Stimulated activated CD4-positive, alpha-beta T cell treated with anti-CD3 and anti-CD28 coated beads, Interleukin-2, amount 100 ng/mL, for 48 hours (primary cell): ENCODE data around the gene HIPK2.
A peak's percentile ranks its signal among the peaks of the same experiment; 100 is the strongest.

ENCODE experiments used
- DNase-seq, 2 donors: peaks; one replicate each; pipeline ENCODE4 v3.0.0-alpha.2; 2020

HIPK2 gene

DNA sequence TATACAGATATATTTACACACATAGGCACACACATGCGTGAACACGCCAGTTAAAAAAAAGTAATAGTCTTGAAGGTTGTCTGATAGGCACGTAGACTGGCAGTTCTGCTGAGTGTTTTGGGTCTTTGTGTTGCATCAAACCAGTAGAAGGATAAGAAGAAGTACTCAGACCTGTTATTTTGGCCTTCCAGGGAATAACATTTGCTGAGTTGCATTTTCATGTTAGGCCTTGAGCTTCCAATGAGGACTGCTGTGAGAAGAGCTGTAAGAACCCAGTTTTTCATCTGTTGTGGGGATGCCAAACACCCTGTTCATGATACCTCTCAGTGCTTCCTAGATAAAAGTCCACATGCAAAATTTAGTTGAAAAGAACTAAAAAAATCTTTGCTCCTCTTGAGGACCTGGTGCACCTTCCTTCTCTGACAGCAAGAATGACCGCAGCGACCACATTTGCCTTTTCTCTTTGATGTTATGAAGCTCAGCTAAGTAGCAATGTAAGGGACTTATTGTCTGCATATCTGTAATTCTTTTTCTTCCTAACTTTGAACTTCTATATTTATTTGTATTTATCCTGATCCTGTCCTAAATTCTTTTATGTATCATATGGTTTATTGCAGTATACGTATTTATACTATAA is 27.2 kb downstream of the HIPK2 start:
- DNase-seq: no peak

DNA sequence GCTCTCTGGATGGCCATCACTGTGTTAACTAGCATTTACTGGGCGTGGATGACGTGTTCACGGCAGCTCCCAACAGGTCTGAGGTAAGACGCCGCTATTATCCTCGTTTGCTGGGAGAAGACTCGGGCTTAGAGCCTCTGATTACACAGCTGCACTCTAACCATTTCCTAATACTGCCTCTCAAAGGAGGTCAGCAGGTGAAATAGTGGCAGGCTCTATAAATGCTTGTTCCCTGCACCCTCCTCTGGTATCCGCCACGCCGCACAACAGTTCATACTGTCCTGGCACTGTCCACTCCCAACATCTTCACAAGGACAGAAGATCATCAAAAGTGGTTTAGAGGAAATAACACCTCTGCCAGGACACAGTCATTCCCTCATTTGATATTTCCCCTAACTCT is 28.3 kb downstream of the HIPK2 start:
- no peak for DNase-seq

DNA sequence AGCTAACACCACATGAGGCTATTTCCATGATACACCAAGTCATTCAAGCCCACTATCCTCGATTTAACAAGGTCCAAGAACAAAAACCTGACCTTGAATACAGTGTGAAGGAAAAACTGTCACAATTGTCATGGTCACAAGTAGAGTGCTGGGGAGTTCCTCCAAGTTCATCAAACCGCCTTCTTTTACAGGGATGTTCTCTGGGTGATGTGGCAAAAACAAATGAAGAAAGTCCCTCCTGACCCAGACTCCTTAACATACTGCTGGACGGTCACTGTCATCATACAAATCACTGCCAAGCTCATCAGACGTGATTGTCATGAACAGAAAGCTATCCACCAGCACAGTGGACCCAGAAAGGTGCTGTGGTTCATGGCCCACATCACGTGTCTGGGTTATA is 28.9 kb downstream of the HIPK2 start:
- DNase-seq: no peak

DNA sequence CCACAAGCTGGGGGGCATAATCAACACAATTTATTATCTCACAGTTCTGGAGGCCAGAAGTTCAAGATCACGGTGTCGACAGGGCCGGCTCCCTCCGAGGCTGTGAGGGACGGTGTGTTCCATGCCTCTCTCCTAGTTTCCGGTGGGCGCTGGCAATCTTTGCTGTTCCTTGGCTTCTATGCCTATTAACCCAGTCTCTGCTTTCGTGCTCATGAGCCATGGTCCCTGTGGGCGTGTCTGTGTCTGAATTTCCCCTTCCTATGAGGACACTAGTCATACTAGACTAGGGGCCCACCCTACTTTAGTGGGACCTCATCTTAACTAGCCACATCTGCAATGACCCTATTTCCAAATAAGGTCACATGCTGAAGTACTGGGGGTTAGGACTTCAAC is 29.4 kb downstream of the HIPK2 start:
- no peak for DNase-seq

DNA sequence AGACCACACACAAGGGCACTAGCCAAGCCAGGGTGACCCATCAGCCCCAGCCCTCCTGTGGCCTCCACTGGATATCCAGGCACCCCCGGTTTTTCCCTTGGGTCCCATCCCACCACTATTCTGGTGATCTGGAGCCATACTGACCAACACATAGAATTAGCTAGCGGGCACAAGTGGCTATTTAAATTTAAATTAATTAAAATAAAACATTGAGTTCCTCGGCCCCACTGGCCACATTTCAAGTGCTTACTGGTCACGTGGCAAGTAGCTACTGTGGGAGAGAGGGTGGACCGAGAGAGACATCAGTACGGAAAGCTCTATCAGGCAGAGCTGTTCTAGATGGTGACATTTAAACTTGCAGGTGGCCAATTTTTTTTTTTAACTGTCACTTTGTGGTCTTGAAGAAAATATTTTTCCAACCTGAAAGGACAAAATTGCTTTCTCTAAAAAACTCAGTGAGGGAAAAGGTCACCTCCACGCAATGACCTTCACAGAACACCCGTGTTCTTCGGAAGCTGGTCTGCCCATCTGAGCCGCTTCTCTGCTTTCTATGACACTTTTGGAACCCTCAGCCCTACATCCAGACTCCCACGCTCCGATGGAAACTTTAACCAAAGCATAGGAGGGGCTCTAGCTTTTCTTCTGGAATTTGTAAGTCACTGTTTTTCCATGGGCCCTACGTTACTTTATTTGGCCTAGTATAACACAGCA is 30.0 kb downstream of the HIPK2 start:
- no peak for DNase-seq

DNA sequence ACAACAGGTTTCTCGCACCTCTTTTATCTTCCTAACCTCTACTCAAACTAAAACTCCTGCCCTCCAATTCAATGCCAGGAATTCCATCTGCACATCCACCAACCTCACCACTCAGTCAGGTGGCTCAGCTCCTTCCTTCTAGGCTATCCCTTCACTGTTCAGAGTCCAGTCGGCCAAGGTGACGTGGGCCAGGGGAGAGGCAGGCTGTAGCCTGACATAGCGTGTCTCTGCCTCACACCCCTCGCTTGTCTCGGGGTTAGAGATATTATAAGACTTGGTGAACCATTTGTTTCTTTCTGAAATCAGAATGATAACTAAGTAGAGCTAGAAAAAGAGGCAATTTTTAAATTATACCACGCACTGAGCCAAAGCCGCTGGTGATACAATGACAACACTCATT is 31.1 kb downstream of the HIPK2 start:
- DNase-seq: no peak

DNA sequence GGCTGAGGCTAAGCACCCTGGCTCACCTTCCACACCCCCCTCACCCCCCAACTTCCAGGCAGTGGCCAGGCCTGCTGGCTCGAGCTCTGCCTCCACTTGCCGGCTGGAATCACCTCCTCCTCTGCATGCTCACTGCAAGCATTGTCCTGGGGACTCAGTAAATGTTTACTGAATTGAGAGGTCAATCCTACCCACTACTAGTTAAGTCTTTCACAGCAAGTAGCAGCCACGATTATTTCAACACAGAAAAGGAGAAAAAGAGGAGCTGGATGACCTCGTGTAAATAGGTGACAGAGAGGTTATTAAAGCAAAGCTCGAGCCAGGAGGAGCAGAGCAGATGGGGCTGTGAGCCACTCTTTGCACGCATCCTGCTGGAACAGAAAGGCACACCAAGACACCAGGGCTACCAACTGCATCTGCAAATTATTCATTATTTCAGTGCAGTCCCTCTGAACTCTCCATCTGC is 32.1 kb downstream of the HIPK2 start:
- no peak for DNase-seq

DNA sequence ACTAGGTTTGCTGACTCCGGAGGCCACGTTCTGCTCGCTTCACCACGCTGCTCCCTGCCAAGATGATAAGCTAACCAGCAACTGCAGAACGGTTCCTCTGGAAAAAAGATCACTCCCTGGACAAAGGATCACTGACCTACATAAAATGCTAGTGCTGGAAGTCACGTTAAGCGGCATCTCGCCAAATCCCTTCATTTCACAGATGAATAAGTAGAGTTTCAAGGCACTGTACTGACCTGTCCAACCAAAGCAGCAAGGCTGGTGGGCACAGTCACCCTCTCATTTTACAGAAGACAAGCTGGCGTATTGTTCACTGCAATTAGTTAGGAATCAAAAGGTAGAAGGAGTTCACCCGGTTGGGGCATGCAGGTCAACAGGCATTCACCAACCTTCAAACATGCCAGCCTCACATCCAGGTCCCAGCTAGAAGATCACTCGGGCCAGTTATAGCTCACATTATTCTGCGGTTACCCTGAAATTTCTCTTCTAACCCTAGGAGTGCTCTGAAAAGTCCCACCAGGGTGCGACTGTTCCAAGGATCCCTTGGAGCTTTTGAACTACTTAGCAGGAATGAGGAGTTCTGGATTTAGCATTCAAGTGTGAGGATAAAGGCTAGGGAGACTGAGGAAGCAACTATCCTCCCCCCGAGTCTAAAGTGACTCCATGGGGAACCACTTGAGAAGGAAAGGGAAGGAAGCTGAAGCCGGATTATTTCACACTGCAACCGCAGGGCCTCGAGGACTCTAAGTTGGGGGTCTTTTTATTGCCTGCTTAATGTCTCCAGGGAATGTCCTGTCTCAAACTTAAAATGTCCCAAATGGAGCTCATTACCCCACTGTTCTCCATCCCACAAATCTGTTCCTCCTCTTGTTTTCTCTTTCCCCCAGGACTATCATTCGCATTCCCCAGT is 32.8 kb downstream of the HIPK2 start:
- no peak for DNase-seq

DNA sequence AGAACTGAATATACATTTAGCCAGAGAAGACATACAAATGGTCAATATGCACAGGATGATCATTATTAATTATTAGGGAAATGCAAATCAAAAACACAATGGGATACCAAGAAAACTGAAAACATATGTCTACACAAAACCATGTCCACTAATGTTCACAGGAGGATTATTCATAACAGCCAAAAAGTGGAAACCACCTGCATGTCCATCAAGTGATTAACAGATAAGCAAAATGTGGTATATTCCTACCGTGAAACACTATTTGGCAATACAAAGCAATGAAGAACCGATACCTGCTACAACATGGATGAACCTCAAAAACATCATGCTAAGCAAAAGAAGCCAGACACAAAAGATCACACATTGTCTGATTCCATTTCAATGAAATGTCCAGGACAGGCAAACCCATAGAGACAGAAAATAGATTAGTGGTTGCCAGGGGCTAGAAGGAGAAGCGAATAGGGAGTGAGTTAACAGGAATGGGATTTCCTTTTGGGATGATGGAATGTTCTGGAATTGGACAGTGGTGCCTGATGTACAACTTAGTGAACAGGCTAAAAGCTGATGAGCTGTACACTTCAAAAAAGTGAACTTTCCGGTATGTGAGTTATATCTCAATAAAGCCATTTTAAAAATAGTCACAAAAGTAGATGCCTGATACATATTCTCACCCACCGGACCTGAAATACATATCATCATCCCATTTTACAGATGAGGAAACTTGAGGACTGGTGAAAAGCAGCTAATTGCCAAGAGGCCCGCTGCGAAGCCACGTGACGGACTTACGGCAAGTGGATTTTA is 33.6 kb downstream of the HIPK2 start:
- DNase-seq: no peak

DNA sequence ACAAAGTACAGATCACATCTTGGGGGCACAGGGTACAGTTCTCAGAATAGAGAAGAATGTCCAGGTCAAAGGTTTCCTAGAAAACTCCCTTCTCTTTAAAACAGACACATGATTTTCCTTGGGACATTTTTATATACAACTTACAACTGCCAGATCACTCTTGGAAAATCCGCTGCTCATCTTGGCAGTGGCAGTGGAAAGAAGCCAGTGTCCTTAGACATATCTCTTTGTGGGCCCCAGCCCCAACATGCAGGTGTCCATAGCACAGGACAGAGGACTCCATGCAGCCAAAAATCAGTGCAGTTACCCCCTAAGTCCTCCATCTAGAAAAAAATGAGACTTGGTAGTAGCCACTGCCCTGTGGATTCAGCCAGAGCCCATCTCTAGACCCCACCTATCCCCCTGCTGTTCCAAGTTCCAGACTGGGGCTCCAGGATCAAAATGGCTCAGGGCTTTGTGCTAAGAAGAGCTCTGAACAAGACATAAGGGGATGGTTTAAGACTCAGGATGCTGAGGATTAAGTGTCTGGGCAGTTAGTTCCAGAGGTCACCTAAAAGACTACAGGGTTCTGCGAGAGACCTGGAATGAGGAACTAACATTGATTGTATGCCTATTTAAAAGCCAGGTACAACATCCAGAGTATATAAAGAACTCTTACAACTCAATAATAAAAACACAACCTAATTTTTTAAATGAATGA is 34.4 kb downstream of the HIPK2 start:
- DNase-seq: no peak

DNA sequence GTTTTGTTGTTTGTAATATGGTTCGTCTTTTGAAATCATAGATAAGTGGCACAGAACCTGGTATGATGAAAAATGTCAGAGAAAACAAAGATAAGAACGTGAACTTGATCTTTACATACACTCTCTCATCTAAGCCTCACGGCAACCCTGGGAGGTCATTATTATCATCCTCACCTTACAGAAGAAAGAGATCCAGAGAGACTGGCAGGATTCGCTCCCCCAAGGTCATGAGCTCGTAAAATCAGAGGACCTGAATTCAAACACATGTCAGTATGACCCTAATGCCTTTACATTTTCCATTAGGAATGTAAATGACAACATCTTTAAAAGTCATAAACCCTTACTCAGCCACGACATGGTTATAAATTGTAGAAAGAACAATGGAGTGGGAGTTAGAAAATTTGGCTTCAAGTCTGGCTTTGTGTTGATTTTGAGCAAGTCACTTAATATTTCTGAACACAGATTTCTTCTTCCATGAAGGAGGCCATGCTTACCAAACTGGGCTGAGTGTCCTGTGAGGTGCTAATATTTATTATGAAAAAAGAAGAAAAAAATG is 35.9 kb downstream of the HIPK2 start:
- DNase-seq: no peak

DNA sequence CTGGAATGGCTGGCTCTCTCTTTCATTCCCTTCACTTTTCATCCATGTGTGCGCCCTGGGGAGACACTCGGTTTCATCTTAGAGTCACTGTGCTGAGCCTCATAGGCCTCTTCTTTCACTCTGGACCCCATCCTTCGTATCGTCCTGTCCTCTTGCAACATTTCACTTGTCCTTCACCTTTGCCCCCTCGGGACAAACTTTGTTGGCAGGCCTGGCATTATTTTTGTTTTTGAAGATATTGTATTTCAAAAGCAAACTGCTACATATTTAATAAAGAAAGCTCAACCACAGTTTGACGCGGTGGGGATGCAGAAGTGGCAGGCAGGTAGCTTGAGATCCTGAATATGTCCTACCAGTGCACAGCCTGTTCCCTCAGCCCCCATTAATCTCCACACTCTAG is 36.6 kb downstream of the HIPK2 start:
- no peak for DNase-seq

DNA sequence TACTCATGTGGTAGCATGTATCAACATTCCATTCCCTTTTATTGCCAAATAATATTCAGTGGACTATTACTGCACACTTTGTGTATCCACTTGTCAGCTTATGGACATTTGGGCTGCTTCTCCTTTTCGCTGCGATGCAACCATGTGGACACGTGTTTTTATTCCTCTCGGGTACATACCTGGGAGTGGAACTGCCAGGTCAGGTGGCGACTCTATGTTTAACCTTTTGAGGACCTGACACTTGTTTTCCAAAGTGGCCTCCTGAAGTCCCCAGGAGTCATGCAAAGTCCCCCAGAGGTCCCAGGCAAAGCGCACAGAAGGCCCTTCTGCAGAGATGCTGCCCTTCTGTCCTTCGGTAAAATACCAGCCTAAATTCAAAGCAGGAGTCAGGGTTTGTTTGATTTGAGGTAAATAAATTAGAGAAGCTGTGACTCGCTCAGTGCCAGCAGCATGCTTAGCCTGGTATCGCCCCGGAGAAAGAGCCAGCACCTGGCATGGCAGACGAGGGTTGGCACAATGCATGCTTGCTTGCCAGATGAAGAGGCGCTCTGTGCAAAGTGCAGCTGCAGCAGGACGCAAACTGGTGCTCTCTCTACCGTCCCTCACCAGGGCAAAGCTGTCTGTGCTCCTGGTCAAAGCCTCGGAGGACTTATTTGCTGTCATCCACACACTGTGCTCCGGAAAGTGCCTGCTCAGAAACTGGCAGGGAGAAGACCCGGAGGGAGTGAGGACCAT is 37.8 kb downstream of the HIPK2 start:
- DNase-seq: no peak

DNA sequence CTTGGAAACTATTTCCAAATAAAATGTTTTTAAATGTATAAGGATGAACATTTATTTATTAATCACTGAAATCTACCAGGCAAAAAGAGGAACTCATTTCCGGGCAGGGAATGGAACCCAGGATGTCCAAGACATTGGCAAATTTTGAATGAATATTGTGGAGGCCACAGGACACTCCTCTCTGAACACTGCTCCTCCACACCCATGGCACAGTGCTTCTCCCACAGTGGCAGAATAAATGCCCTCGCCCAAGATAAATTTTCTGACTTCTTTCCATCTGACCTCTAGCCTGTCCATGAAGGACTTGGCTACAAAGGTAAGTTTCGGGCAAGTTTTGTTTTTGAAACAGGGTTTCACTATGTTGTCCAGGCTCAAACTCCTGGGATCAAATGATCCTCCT is 39.0 kb downstream of the HIPK2 start:
- no peak for DNase-seq

DNA sequence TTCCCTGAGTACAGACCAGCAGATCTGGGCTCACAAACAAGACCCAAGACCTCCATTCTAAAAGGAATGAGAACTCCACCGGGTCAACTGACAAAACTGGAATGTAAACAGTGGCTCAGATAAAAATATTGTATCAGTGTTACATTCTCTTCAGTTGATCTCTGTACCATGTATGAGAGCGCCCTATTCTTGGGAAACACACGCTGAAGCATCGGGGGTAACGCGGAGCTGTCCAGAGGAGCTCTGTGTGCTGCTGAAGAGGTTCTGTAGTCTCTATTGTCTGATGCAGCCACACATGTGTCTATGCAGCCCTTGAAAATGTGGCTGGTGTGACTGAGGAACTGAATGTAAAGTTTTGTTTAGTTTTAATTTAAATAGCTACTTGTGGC is 39.7 kb downstream of the HIPK2 start:
- DNase-seq: no peak

DNA sequence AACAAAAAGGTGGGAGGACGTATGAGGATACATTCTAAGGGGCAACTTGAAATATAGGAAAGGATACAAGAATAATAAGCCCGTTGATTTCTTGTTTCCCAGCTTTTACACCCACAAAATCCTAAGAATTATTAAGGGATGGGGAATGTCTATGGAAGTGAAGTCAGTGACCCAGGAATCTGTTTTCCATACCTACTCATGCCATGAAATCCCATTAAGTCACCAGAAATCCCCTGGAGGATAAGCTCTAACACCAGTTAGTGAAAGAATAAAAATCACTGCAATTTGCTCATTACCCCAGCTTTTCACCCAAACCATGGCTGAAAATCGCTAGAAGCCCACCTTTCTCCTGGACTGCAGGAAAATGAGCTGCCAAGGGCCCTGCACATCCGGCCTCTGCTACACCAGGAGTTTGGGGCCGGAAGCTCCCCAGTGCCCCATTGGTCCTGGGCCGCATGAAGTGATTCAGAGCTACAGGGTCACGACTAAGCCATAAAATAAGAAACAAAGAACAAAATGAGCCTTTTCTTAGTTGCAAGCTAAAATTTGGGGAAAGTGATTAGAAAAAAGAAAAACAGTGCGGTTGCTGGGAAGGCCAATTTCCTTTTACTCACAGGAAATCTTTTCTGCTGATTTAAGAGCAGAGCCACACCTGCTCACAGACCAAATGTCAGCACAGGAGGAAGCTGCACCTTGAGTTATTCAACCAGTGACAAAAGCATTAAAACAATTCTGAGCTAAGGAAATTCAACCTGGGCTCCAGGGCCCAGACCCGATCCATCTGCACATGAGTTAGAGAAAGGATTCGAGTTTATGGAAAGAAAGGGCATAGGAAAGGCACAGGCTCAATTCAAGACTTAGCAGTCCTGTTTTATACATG is 40.3 kb downstream of the HIPK2 start:
- peak in 1 of 2 donors; percentile 10 for DNase-seq

DNA sequence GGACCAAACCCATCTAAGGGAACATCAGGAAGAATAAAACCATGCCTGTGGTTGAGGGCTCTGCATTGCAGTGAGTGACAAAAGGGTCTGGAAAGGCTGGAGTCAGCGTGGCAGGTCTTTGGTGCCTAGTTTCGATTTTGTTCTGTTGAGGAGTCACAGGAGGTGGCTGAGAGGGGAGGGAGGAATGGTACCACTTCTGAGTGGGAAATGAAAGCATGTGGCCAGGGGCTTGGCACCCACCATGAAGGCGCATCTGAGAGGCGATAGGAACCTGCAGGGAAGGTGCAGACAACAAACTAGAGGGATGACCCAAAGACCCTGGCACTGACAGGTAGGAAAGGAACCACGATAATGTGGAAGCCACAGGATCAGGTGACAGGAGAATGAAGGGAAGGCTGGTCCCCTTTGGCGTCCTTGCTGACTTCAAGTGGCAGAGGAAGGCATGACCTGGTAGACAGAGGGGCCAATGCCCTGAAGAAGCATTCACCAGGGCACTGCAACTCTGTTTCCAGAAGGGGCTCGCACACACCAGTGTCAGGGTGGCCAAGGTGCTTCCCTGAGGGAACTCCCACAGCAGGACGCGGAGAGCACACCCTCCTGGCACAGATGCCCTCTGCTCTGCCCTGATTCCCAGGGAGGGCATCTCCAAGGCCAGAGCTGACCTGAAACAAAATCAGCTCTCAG is 41.7 kb downstream of the HIPK2 start:
- DNase-seq: no peak

DNA sequence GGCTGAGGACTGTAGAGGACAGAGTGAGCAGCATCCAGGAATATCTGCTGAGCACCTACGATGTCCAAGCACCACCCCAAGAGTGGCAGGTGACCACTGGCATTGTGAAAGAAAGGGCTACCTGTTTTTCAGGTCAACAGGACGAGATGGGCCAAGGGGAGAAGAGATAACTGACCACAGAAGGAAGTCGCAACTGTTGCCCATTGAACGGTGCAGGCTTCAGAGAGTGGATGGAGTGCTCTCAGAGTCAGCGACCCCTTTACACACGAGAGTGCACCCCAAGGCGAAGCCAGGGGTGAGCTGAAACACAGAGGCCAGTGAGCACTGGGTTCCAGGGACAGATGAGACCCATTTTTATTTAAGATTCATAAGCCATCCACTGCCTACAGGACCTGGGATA is 42.3 kb downstream of the HIPK2 start:
- DNase-seq: no peak

DNA sequence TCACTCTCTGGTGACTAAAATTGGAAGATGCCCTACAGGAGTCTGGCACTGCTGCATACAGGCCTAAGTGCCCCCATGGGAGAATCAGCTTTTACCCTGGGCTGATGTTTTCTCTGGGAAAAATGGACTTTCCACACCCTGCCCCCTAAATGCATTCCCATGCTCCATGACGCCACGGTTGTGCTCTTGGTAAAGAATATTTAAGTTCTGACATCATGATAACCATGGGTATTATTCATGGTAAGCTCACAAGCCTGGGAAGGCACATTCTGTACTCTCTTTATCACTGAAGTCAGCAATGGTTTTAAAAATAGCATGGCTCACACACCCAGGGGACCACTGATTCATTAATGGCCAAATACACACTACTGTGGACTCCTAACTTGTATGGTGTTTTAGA is 43.4 kb downstream of the HIPK2 start:
- no peak for DNase-seq

DNA sequence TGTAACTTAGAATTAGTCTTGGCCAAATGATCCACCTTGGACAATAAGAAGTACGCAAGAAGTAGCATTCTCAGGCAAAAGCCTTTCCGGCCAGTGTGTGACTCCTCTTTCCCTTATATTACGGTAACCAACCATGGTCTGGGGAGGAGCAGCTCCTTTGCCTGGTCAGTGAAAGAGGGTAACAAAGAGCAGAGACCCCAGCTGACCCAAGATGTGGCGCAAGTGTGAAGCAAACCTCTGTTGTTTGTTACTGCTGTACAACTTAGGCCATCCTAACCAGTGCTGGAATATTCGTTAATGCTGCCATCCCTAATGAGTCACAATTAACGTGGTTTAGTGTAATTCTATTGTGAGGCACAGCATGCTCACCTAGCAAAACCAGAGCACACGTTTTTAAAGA is 44.0 kb downstream of the HIPK2 start:
- no peak for DNase-seq
